Measurements from ENCODE around the gene RTL10.

The RTL10 gene

GRCh38 chr22:19893363-19893762 lies 38.7 kb upstream of the RTL10 start:
- H3K36me3 ChIP-seq (ENCODE audit: control insufficient read depth in 2 of 2, insufficient read depth in 1 of 2, low read length in 2 of 2): peaks cover 0 to 28% of the 10 kb centered on the region in 2 experiments; a peak in 1 of 3 replicates
- H3K9me3 ChIP-seq (ENCODE audit: control insufficient read depth, insufficient read depth, low read depth, low read length): no peaks in the 10 kb centered on the region
- no peak overlapping the region for H3K27ac ChIP-seq (ENCODE audit: extremely low read depth, low read depth, low read length)
- TF ChIP-seq ZNF664 (tag by site-specific recombination; IDR thresholded peaks at IDR 0.05) (no peak), ZXDB (tag by site-specific recombination; IDR thresholded peaks at IDR 0.05) (no peak), ZNF843 (tag by site-specific recombination; IDR thresholded peaks at IDR 0.05) (no peak), SETDB1 (IDR thresholded peaks at IDR 0.05; ENCODE audit: insufficient read length, low read length) (no peak), ZNF335 (tag by site-specific recombination; conservative IDR thresholded peaks at IDR 0.05) (no peak), ZNF791 (tag by site-specific recombination; IDR thresholded peaks at IDR 0.05) (no peak), ZNF585B (tag by site-specific recombination; IDR thresholded peaks at IDR 0.05) (no peak), ZNF280C (tag by site-specific recombination; IDR thresholded peaks at IDR 0.05) (no peak), ZNF777 (tag by site-specific recombination; IDR thresholded peaks at IDR 0.05; ENCODE audit: borderline replicate concordance) (no peak), ZNF416 (tag by site-specific recombination; IDR thresholded peaks at IDR 0.05) (no peak)
- TF ChIP-seq, protein P1, sequence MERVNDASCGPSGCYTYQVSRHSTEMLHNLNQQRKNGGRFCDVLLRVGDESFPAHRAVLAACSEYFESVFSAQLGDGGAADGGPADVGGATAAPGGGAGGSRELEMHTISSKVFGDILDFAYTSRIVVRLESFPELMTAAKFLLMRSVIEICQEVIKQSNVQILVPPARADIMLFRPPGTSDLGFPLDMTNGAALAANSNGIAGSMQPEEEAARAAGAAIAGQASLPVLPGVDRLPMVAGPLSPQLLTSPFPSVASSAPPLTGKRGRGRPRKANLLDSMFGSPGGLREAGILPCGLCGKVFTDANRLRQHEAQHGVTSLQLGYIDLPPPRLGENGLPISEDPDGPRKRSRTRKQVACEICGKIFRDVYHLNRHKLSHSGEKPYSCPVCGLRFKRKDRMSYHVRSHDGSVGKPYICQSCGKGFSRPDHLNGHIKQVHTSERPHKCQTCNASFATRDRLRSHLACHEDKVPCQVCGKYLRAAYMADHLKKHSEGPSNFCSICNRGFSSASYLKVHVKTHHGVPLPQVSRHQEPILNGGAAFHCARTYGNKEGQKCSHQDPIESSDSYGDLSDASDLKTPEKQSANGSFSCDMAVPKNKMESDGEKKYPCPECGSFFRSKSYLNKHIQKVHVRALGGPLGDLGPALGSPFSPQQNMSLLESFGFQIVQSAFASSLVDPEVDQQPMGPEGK (tag by site-specific recombination; IDR thresholded peaks at IDR 0.05): no peak
- ChIA-PET POLR2A (no interaction called here), CTCF (interaction anchor here (0.7 to 1.8 kb wide), 2 partner anchors 163 to 186 kb away, joined by 3 to 8 read pairs; no protein-coding TSS in a partner anchor)
- H3K4me3 ChIP-seq (ENCODE audit: low read depth, low read length): no peak overlapping the region
- peaks cover 7% of the 10 kb centered on the region for H3K4me1 ChIP-seq (ENCODE audit: control insufficient read depth, insufficient read depth, low read length)

GRCh38 chr22:19892925-19893324 lies 38.3 kb upstream of the RTL10 start:
- H3K36me3 ChIP-seq (ENCODE audit: control insufficient read depth in 2 of 2, insufficient read depth in 1 of 2, low read length in 2 of 2): peaks cover 0 to 26% of the 10 kb centered on the region in 2 experiments; a peak in 1 of 3 replicates
- peaks cover 7% of the 10 kb centered on the region for H3K4me1 ChIP-seq (ENCODE audit: control insufficient read depth, insufficient read depth, low read length)
- POLR2A ChIA-PET: interaction anchor here (0.6 to 2.4 kb wide), 2 partner anchors 38 to 1944 kb away, joined by 4 to 10 read pairs; partner anchors contain the start of genes GNB1L and RTL10
- H3K9me3 ChIP-seq (ENCODE audit: control insufficient read depth, insufficient read depth, low read depth, low read length): no peaks in the 10 kb centered on the region
- H3K27ac ChIP-seq (ENCODE audit: extremely low read depth, low read depth, low read length): no peak overlapping the region
- CTCF ChIA-PET: interaction anchor here (0.7 to 1.8 kb wide), 4 partner anchors 11 to 186 kb away, joined by 3 to 8 read pairs (median 4); partner anchors contain the start of gene GP1BB
- H3K4me3 ChIP-seq (ENCODE audit: low read depth, low read length): no peak overlapping the region
- no peak for TF ChIP-seq ZNF624 (tag by site-specific recombination; IDR thresholded peaks at IDR 0.05)
- no peak for TF ChIP-seq ZNF354C (tag by site-specific recombination; IDR thresholded peaks at IDR 0.05; ENCODE audit: borderline replicate concordance, low read depth)
- no peak for TF ChIP-seq ZNF585B (tag by site-specific recombination; IDR thresholded peaks at IDR 0.05)
- TF ChIP-seq RBAK (tag by site-specific recombination; IDR thresholded peaks at IDR 0.05): no peak
- TF ChIP-seq, protein P2, sequence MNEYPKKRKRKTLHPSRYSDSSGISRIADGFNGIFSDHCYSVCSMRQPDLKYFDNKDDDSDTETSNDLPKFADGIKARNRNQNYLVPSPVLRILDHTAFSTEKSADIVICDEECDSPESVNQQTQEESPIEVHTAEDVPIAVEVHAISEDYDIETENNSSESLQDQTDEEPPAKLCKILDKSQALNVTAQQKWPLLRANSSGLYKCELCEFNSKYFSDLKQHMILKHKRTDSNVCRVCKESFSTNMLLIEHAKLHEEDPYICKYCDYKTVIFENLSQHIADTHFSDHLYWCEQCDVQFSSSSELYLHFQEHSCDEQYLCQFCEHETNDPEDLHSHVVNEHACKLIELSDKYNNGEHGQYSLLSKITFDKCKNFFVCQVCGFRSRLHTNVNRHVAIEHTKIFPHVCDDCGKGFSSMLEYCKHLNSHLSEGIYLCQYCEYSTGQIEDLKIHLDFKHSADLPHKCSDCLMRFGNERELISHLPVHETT (tag by site-specific recombination; IDR thresholded peaks at IDR 0.05): no peak
- TF ChIP-seq GLI2 (tag by site-specific recombination; IDR thresholded peaks at IDR 0.05; ENCODE audit: borderline replicate concordance, low read depth): no peak
- no peak for TF ChIP-seq ZNF302 (tag by site-specific recombination; IDR thresholded peaks at IDR 0.05; ENCODE audit: low read depth)
- TF ChIP-seq REPIN1 (tag by site-specific recombination; IDR thresholded peaks at IDR 0.05; ENCODE audit: low read depth): no peak
- TF ChIP-seq HOXA7 (CRISPR knock-in tag; IDR thresholded peaks at IDR 0.05; ENCODE audit: borderline replicate concordance): no peak
- TF ChIP-seq, protein P3, sequence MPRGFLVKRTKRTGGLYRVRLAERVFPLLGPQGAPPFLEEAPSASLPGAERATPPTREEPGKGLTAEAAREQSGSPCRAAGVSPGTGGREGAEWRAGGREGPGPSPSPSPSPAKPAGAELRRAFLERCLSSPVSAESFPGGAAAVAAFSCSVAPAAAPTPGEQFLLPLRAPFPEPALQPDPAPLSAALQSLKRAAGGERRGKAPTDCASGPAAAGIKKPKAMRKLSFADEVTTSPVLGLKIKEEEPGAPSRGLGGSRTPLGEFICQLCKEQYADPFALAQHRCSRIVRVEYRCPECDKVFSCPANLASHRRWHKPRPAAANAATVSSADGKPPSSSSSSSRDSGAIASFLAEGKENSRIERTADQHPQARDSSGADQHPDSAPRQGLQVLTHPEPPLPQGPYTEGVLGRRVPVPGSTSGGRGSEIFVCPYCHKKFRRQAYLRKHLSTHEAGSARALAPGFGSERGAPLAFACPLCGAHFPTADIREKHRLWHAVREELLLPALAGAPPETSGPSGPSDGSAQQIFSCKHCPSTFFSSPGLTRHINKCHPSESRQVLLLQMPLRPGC (tag by site-specific recombination; IDR thresholded peaks at IDR 0.05): no peak
- TF ChIP-seq ZNF510 (tag by site-specific recombination; IDR thresholded peaks at IDR 0.05; ENCODE audit: insufficient replicate concordance): no peak
- TF ChIP-seq, protein P4, sequence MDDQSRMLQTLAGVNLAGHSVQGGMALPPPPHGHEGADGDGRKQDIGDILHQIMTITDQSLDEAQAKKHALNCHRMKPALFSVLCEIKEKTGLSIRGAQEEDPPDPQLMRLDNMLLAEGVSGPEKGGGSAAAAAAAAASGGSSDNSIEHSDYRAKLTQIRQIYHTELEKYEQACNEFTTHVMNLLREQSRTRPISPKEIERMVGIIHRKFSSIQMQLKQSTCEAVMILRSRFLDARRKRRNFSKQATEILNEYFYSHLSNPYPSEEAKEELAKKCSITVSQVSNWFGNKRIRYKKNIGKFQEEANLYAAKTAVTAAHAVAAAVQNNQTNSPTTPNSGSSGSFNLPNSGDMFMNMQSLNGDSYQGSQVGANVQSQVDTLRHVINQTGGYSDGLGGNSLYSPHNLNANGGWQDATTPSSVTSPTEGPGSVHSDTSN (CRISPR knock-in tag; IDR thresholded peaks at IDR 0.05): no peak
- no peak for TF ChIP-seq ZNF747 (tag by site-specific recombination; IDR thresholded peaks at IDR 0.05)
